ENCODE results near the gene RARB. TPM values are rescaled to one million over a fixed set of nuclear protein-coding genes. Genes with fewer than 3 reads are reported as not detected.

Gene RARB
- total and polyA plus RNA-seq, 2 donors (not counting 3 experiments of a cell fraction or from before 2014, with no cell fraction given): 15.3 to 23.4 TPM

DNA sequence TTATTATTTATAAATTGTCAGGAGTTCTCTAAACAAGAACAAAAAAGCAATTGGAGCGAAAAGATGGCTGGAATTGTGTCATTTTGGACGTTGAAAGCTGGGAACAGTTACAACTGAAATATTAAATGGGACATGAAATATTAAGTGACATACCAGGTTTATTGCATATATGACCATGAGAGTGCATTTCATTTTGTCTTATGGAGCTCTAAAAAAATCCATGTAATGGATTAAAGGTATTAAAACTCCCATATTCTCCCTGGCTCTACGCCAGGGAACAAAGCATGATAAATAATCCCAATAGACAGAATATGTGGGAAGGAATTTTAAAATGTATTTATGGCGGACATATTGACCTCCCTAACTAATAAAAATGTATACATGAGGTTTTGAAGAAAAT is 17.7 kb downstream of the RARB start:
- DNase-seq (ENCODE audit: low read depth, low spot score): no peak
- ChIA-PET POLR2A (no interaction called here), CTCF (interaction anchor here (1.0 to 2.5 kb wide), 2 partner anchors 9 to 10 kb away, joined by 3 to 7 read pairs; no protein-coding TSS in a partner anchor)
- intact Hi-C loops (cut with micrococcal nuclease) (no loop called here), dilution Hi-C loops (cut with MboI; ENCODE audit: extremely low pct_ligation_motif_present, low sequenced_read_pairs) (no loop called here)
- no peaks in the 10 kb centered on the region for H4K20me1 ChIP-seq (replicated peaks; ENCODE audit: control insufficient read depth, extremely low read depth, insufficient read depth, low read length)
- no peak overlapping the region for H3K4me2 ChIP-seq (ENCODE audit: insufficient read depth, low read length)
- no peak overlapping the region for H3K9ac ChIP-seq (replicated peaks; ENCODE audit: extremely low read depth, insufficient read depth, low read length)
- no peaks in the 10 kb centered on the region for H3K27me3 ChIP-seq (ENCODE audit: control insufficient read depth in 2 of 2, insufficient read depth in 2 of 2, low read length in 2 of 2)
- no peak for FAIRE-seq
- TF ChIP-seq EZH2 (IDR thresholded peaks at IDR 0.05; ENCODE audit: borderline replicate concordance, low read depth, low read length, severe bottlenecking) (no peak), JUN (IDR thresholded peaks at IDR 0.05; ENCODE audit: borderline replicate concordance, insufficient read depth, insufficient read length, low read depth) (no peak), POLR2AphosphoS5 (IDR thresholded peaks at IDR 0.05; ENCODE audit: insufficient read depth, low read depth, low read length) (no peak), POLR2A (IDR thresholded peaks at IDR 0.05; ENCODE audit: low read depth, low read length) (no peak), MYC (IDR thresholded peaks at IDR 0.05; ENCODE audit: low read depth, low read length) (no peak), FOS (IDR thresholded peaks at IDR 0.05; ENCODE audit: borderline replicate concordance, insufficient read depth, low read length) (no peak), GATA2 (IDR thresholded peaks at IDR 0.05; ENCODE audit: insufficient read depth, insufficient read length, low read depth, low read length) (no peak)
- TF ChIP-seq, protein P1, sequence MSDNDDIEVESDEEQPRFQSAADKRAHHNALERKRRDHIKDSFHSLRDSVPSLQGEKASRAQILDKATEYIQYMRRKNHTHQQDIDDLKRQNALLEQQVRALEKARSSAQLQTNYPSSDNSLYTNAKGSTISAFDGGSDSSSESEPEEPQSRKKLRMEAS (IDR thresholded peaks at IDR 0.05; ENCODE audit: insufficient read depth, insufficient read length): no peak
- TF ChIP-seq, protein P2, sequence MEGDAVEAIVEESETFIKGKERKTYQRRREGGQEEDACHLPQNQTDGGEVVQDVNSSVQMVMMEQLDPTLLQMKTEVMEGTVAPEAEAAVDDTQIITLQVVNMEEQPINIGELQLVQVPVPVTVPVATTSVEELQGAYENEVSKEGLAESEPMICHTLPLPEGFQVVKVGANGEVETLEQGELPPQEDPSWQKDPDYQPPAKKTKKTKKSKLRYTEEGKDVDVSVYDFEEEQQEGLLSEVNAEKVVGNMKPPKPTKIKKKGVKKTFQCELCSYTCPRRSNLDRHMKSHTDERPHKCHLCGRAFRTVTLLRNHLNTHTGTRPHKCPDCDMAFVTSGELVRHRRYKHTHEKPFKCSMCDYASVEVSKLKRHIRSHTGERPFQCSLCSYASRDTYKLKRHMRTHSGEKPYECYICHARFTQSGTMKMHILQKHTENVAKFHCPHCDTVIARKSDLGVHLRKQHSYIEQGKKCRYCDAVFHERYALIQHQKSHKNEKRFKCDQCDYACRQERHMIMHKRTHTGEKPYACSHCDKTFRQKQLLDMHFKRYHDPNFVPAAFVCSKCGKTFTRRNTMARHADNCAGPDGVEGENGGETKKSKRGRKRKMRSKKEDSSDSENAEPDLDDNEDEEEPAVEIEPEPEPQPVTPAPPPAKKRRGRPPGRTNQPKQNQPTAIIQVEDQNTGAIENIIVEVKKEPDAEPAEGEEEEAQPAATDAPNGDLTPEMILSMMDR (IDR thresholded peaks at IDR 0.05; ENCODE audit: extremely low read depth in 1 of 2, insufficient read depth in 1 of 2, low read depth in 1 of 2, low read length in 2 of 2): no peak
- no peaks in the 10 kb centered on the region for H3K4me1 ChIP-seq (ENCODE audit: control insufficient read depth, extremely low read depth, insufficient read depth, low read length)
- no peaks in the 10 kb centered on the region for H3K9me3 ChIP-seq (replicated peaks; ENCODE audit: control insufficient read depth, insufficient read depth, low read length)
- no TSS peak for BruUV-seq (replicated peaks)
- no peaks in the 10 kb centered on the region for H3K9me1 ChIP-seq (replicated peaks; ENCODE audit: control insufficient read depth, extremely low read depth, insufficient read depth, low read length)
- no peak overlapping the region for H3K27ac ChIP-seq (ENCODE audit: insufficient read depth, low read depth, low read length)
- H2AFZ ChIP-seq (ENCODE audit: low read depth, low read length): no peak overlapping the region
- peaks cover 46% of the 10 kb centered on the region for H3K79me2 ChIP-seq (ENCODE audit: control insufficient read depth, insufficient read depth, low read length)
- no peaks in the 10 kb centered on the region for H3K36me3 ChIP-seq (ENCODE audit: control insufficient read depth in 2 of 2, extremely low read depth in 1 of 2, insufficient read depth in 2 of 2, low read length in 2 of 2)
- no peak overlapping the region for H3K4me3 ChIP-seq (replicated peaks in 1 of 3; ENCODE audit: insufficient read depth in 1 of 3, low read depth in 1 of 3, low read length in 3 of 3)
